Effector memory CD8-positive, alpha-beta T cell (primary cell): ENCODE measurements around the gene ZNRF4.
"Not testable (repeated sequence)": the region's sequence is repeated elsewhere in the genome, so short reads cannot be mapped to it uniquely, and the experiment has no call there.

Experiments used
- ATAC-seq: fragments of 150-1000 bp; cut with Tn5 transposase; replicated peaks from 2 replicates; pipeline ENCODE4 v1.10.0; 2021; ENCODE audit warnings: mild to moderate bottlenecking, moderate library complexity
- DNase-seq, 3 experiments: peaks; one replicate each; pipeline ENCODE4 v3.0.0; 2021
- H3K27ac Mint-ChIP-seq, 2 donors: one replicate each; pipeline ENCODE4 v1.8.0; 2022; ENCODE audit warnings: mild to moderate bottlenecking in 2 of 2, mixed read lengths in 2 of 2, moderate library complexity in 2 of 2
- H3K27me3 Mint-ChIP-seq, 2 donors: one replicate each; pipeline ENCODE4 v1.8.0; 2022; ENCODE audit warnings: mixed read lengths in 2 of 2
- H3K36me3 Mint-ChIP-seq: one replicate; pipeline ENCODE4 v1.8.0; 2022; ENCODE audit warnings: mild to moderate bottlenecking, moderate library complexity, mixed read lengths; ENCODE audit not compliant: insufficient read depth
- H3K4me1 Mint-ChIP-seq, 2 donors: one replicate each; pipeline ENCODE4 v1.8.0; 2022; ENCODE audit warnings: low read depth in 2 of 2, mixed read lengths in 2 of 2
- H3K4me3 Mint-ChIP-seq, 2 donors: one replicate each; pipeline ENCODE4 v1.8.0; 2022; ENCODE audit warnings: mild to moderate bottlenecking in 2 of 2, mixed read lengths in 2 of 2, moderate library complexity in 2 of 2
- H3K9me3 Mint-ChIP-seq, 2 donors: one replicate each; pipeline ENCODE4 v1.8.0; 2022; ENCODE audit warnings: mixed read lengths in 2 of 2

Gene ZNRF4

GRCh38 chr19:5466814-5467291 is 11.6 kb downstream of the ZNRF4 start:
- H3K27ac Mint-ChIP-seq, result no peak overlapping the region
- no peaks in the 10 kb centered on the region for H3K4me1 Mint-ChIP-seq
- peaks cover 0 to 5% of the 10 kb centered on the region in 2 donors for H3K9me3 Mint-ChIP-seq

GRCh38 chr19:5470264-5470671 is 15.1 kb downstream of the ZNRF4 start:
- H3K4me3 Mint-ChIP-seq, result no peak overlapping the region
- H3K27me3 Mint-ChIP-seq, result peaks cover 25 to 48% of the 10 kb centered on the region in 2 donors
- DNase-seq (no peak), ATAC-seq (no peak)
- H3K4me1 Mint-ChIP-seq, result no peaks in the 10 kb centered on the region
- no peaks in the 10 kb centered on the region for H3K36me3 Mint-ChIP-seq
- no peak overlapping the region for H3K27ac Mint-ChIP-seq
- H3K9me3 Mint-ChIP-seq, result no peaks in the 10 kb centered on the region

More at GRCh38 chr19:5466814-5467291, 11.6 kb downstream of the ZNRF4 start:
- H3K36me3 Mint-ChIP-seq, result no peaks in the 10 kb centered on the region
- no peak for DNase-seq
- H3K27me3 Mint-ChIP-seq, result peaks cover 25 to 33% of the 10 kb centered on the region in 2 donors
- no peak overlapping the region for H3K4me3 Mint-ChIP-seq
- ATAC-seq, result no peak

GRCh38 chr19:5472286-5472685 is 17.1 kb downstream of the ZNRF4 start:
- Mint-ChIP-seq H3K4me1 (no peaks in the 10 kb centered on the region), H3K27me3 (peaks cover 16 to 32% of the 10 kb centered on the region in 2 donors), H3K27ac (peak overlapping the region in 1 of 2 donors; percentile 73), H3K9me3 (no peaks in the 10 kb centered on the region), H3K36me3 (no peaks in the 10 kb centered on the region), H3K4me3 (no peak overlapping the region)
- ATAC-seq, result no peak
- DNase-seq, result no peak

- no peaks in the 10 kb centered on the region for H3K4me1 Mint-ChIP-seq
- DNase-seq (no peak), ATAC-seq (no peak)
- H3K9me3 Mint-ChIP-seq, result no peaks in the 10 kb centered on the region
- peaks cover 22 to 44% of the 10 kb centered on the region in 2 donors for H3K27me3 Mint-ChIP-seq
- no peak overlapping the region for H3K4me3 Mint-ChIP-seq
- no peaks in the 10 kb centered on the region for H3K36me3 Mint-ChIP-seq
- no peak overlapping the region for H3K27ac Mint-ChIP-seq
Measured at GRCh38 chr19:5473646-5474045, 18.4 kb downstream of the ZNRF4 start.

GRCh38 chr19:5477451-5478215 is 22.4 kb downstream of the ZNRF4 start:
- Mint-ChIP-seq H3K4me1 (no peaks in the 10 kb centered on the region), H3K27ac (no peak overlapping the region), H3K27me3 (peaks cover 42 to 68% of the 10 kb centered on the region in 2 donors), H3K4me3 (no peak overlapping the region), H3K9me3 (peaks cover 0 to 2% of the 10 kb centered on the region in 2 donors), H3K36me3 (no peaks in the 10 kb centered on the region)
- ATAC-seq (no peak), DNase-seq (no peak)

- peaks cover 0 to 2% of the 10 kb centered on the region in 2 donors for H3K9me3 Mint-ChIP-seq
- no peak overlapping the region for H3K4me3 Mint-ChIP-seq
- no peak overlapping the region for H3K27ac Mint-ChIP-seq
- no peaks in the 10 kb centered on the region for H3K36me3 Mint-ChIP-seq
- H3K27me3 Mint-ChIP-seq, result peaks cover 42 to 67% of the 10 kb centered on the region in 2 donors
- ATAC-seq (no peak), DNase-seq (no peak)
- H3K4me1 Mint-ChIP-seq, result no peaks in the 10 kb centered on the region
Measured at GRCh38 chr19:5478241-5478924, 23.2 kb downstream of the ZNRF4 start.

- Mint-ChIP-seq H3K36me3 (no peaks in the 10 kb centered on the region), H3K4me3 (no peak overlapping the region), H3K9me3 (peaks cover 0 to 2% of the 10 kb centered on the region in 2 donors), H3K27ac (no peak overlapping the region), H3K27me3 (peaks cover 41 to 61% of the 10 kb centered on the region in 2 donors), H3K4me1 (no peaks in the 10 kb centered on the region)
- ATAC-seq, result no peak
- DNase-seq, result no peak
Measured at GRCh38 chr19:5478925-5479588, 23.8 kb downstream of the ZNRF4 start.

- Mint-ChIP-seq H3K36me3 (no peaks in the 10 kb centered on the region), H3K27me3 (peaks cover 35 to 60% of the 10 kb centered on the region in 2 donors)
- ATAC-seq, result no peak
Measured at GRCh38 chr19:5479958-5480357, 24.7 kb downstream of the ZNRF4 start.

GRCh38 chr19:5480427-5480836 is 25.2 kb downstream of the ZNRF4 start:
- H3K27ac Mint-ChIP-seq, result no peak overlapping the region
- H3K36me3 Mint-ChIP-seq, result no peaks in the 10 kb centered on the region
- no peak for ATAC-seq
- no peaks in the 10 kb centered on the region for H3K4me1 Mint-ChIP-seq
- peaks cover 0 to 2% of the 10 kb centered on the region in 2 donors for H3K9me3 Mint-ChIP-seq
- no peak overlapping the region for H3K4me3 Mint-ChIP-seq
- H3K27me3 Mint-ChIP-seq, result peaks cover 35 to 63% of the 10 kb centered on the region in 2 donors
- DNase-seq, result no peak

More at GRCh38 chr19:5479958-5480357, 24.7 kb downstream of the ZNRF4 start:
- no peak for DNase-seq
- Mint-ChIP-seq H3K4me1 (no peaks in the 10 kb centered on the region), H3K27ac (no peak overlapping the region), H3K9me3 (peaks cover 0 to 2% of the 10 kb centered on the region in 2 donors), H3K4me3 (no peak overlapping the region)

- no peak overlapping the region for H3K27ac Mint-ChIP-seq
- no peaks in the 10 kb centered on the region for H3K4me1 Mint-ChIP-seq
- peaks cover 35 to 77% of the 10 kb centered on the region in 2 donors for H3K27me3 Mint-ChIP-seq
- peaks cover 0 to 2% of the 10 kb centered on the region in 2 donors for H3K9me3 Mint-ChIP-seq
- no peaks in the 10 kb centered on the region for H3K36me3 Mint-ChIP-seq
- no peak for DNase-seq
- no peak for ATAC-seq
- no peak overlapping the region for H3K4me3 Mint-ChIP-seq
Measured at GRCh38 chr19:5481957-5482356, 26.7 kb downstream of the ZNRF4 start.

- DNase-seq (no peak), ATAC-seq (no peak)
- Mint-ChIP-seq H3K27ac (no peak overlapping the region), H3K27me3 (peaks cover 28 to 74% of the 10 kb centered on the region in 2 donors), H3K4me3 (no peak overlapping the region), H3K9me3 (peaks cover 0 to 2% of the 10 kb centered on the region in 2 donors), H3K36me3 (no peaks in the 10 kb centered on the region), H3K4me1 (no peaks in the 10 kb centered on the region)
Measured at GRCh38 chr19:5484398-5485285, 29.4 kb downstream of the ZNRF4 start.

GRCh38 chr19:5485286-5485636 is 30.0 kb downstream of the ZNRF4 start:
- H3K4me1 Mint-ChIP-seq, result no peaks in the 10 kb centered on the region
- no peak for ATAC-seq
- H3K4me3 Mint-ChIP-seq, result no peak overlapping the region

GRCh38 chr19:5485658-5486057 is 30.4 kb downstream of the ZNRF4 start:
- not testable (repeated sequence) for H3K4me1 Mint-ChIP-seq, ATAC-seq, H3K9me3 Mint-ChIP-seq, DNase-seq, H3K36me3 Mint-ChIP-seq, H3K4me3 Mint-ChIP-seq, H3K27ac Mint-ChIP-seq
- peaks cover 28 to 74% of the 10 kb centered on the region in 2 donors for H3K27me3 Mint-ChIP-seq

More at GRCh38 chr19:5485286-5485636, 30.0 kb downstream of the ZNRF4 start:
- no peaks in the 10 kb centered on the region for H3K36me3 Mint-ChIP-seq
- DNase-seq, result no peak
- peaks cover 0 to under 1% of the 10 kb centered on the region in 2 donors for H3K9me3 Mint-ChIP-seq
- H3K27me3 Mint-ChIP-seq, result peaks cover 28 to 74% of the 10 kb centered on the region in 2 donors
- no peak overlapping the region for H3K27ac Mint-ChIP-seq
